Measurements from ENCODE around the gene DACH2. TPM values are rescaled to one million over a fixed set of nuclear protein-coding genes. Genes with fewer than 3 reads are reported as not detected.

DACH2 gene
- total RNA-seq, 2 experiments from 2014 or later, result not detected

- no peak for DNase-seq
- Mint-ChIP-seq H3K9me3 (peaks cover 3% of the 10 kb centered on the region), H3K27ac (no peak overlapping the region), H3K36me3 (ENCODE audit: low read depth) (no peaks in the 10 kb centered on the region), H3K4me3 (no peak overlapping the region), H3K4me1 (no peaks in the 10 kb centered on the region), H3K27me3 (no peaks in the 10 kb centered on the region)
- ChIA-PET POLR2A (no interaction called here), CTCF (no interaction called here)
Observed at GRCh38 chrX:86192827-86193226, 44.6 kb downstream of the DACH2 start.

GRCh38 chrX:86194758-86195157 lies 46.5 kb downstream of the DACH2 start:
- Mint-ChIP-seq H3K4me3 (no peak overlapping the region), H3K4me1 (no peaks in the 10 kb centered on the region), H3K36me3 (ENCODE audit: low read depth) (no peaks in the 10 kb centered on the region), H3K27me3 (no peaks in the 10 kb centered on the region), H3K9me3 (peaks cover 3% of the 10 kb centered on the region), H3K27ac (no peak overlapping the region)
- ChIA-PET POLR2A (no interaction called here), CTCF (no interaction called here)
- DNase-seq, result no peak

DNA sequence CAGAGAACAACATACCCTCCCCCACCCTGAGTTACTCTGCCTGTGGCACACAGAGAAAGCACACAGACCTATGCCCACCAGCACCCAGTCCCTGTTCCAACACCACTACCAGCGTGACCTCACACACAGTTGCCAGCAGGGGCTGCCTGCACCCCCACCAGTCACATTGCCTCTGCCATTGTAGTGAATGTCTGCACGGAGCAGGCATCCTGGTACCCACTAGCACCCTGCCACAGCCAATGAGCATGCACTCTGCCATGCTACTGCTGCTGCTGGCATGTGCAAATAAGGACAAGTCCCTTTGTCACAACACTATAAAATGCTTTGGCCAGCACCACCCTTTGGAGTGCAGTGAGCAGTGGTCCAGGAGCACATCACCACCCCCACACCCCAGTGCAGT lies 47.1 kb downstream of the DACH2 start:
- ChIA-PET CTCF (no interaction called here), POLR2A (no interaction called here)
- no peak overlapping the region for H3K4me3 Mint-ChIP-seq
- DNase-seq, result no peak
- peaks cover 3% of the 10 kb centered on the region for H3K9me3 Mint-ChIP-seq
- no peak overlapping the region for H3K27ac Mint-ChIP-seq
- no peaks in the 10 kb centered on the region for H3K4me1 Mint-ChIP-seq
- H3K27me3 Mint-ChIP-seq, result no peaks in the 10 kb centered on the region
- no peaks in the 10 kb centered on the region for H3K36me3 Mint-ChIP-seq (ENCODE audit: low read depth)

DNA sequence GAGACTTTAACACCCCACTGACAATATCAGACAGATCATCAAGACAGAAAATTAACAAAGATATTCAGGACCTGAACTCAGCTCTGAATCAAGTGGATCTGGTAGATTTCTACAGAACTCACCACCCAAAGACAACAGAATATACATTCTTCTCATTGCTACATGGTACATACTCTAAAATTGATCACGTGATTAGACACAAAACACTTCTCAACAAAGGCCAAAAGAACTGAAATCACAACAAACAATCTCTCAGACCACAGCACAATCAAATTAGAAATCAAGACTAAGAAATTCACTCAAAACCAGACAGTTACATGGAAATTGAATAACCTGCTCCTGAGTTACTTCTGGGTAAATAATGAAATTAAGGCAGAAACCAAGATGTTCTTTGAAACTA lies 49.6 kb downstream of the DACH2 start:
- H3K4me3 Mint-ChIP-seq, result no peak overlapping the region
- H3K27ac Mint-ChIP-seq, result no peak overlapping the region
- DNase-seq, result no peak
- ChIA-PET CTCF (no interaction called here), POLR2A (no interaction called here)
- peaks cover 3% of the 10 kb centered on the region for H3K9me3 Mint-ChIP-seq
- no peaks in the 10 kb centered on the region for H3K4me1 Mint-ChIP-seq
- H3K27me3 Mint-ChIP-seq, result no peaks in the 10 kb centered on the region
- no peaks in the 10 kb centered on the region for H3K36me3 Mint-ChIP-seq (ENCODE audit: low read depth)

GRCh38 chrX:86210772-86211171 lies 62.5 kb downstream of the DACH2 start:
- Mint-ChIP-seq H3K27ac (no peak overlapping the region), H3K36me3 (ENCODE audit: low read depth) (no peaks in the 10 kb centered on the region), H3K9me3 (no peaks in the 10 kb centered on the region), H3K27me3 (no peaks in the 10 kb centered on the region), H3K4me3 (no peak overlapping the region), H3K4me1 (no peaks in the 10 kb centered on the region)
- no peak for DNase-seq
- CTCF ChIA-PET, result no interaction called here
- POLR2A ChIA-PET, result no interaction called here

DNA sequence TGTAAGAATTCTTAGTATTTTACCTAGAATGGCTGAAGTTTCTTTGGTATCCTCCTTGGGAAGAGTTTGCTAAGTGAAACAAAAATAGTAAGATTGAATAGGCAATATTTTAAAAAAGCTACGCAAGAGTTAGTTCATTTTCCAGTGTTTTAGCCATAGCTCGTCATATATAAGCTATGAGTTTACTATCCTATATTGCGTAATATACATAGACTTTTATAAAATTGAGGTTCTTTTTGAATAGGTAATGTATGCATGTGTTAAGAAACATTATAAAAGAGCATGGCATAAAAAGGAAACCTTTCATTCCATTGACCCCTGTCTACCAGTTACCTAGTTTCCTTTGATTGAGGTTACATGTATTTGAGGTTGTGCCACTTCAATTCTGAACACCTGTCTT lies 67.0 kb downstream of the DACH2 start:
- no peaks in the 10 kb centered on the region for H3K27me3 Mint-ChIP-seq
- no peaks in the 10 kb centered on the region for H3K9me3 Mint-ChIP-seq
- H3K4me1 Mint-ChIP-seq, result no peaks in the 10 kb centered on the region
- H3K27ac Mint-ChIP-seq, result no peak overlapping the region
- DNase-seq, result no peak
- H3K36me3 Mint-ChIP-seq (ENCODE audit: low read depth), result no peaks in the 10 kb centered on the region
- POLR2A ChIA-PET, result no interaction called here
- CTCF ChIA-PET, result no interaction called here
- H3K4me3 Mint-ChIP-seq, result no peak overlapping the region

DNA sequence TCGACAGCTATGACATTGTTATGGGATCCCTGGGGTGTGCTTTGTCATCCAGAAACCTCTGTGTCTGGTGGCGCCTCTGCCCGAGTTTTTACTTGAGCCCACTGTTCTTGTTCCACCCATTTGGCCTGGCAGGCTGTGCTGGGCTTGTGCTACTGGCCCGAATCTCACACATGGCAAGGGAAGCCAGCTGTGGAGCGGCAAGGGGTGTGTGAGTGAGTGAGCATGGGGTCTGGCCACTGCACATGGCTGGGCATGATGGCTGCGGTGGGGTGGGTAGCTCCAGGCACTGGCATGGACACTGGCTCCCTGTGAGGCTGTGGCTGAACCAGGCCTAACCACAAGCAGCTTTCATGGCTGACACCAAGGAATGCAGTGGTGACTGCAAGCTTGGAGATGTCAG lies 89.2 kb downstream of the DACH2 start:
- Mint-ChIP-seq H3K9me3 (peaks cover 6% of the 10 kb centered on the region), H3K27me3 (no peaks in the 10 kb centered on the region), H3K4me1 (no peaks in the 10 kb centered on the region), H3K4me3 (no peak overlapping the region), H3K36me3 (ENCODE audit: low read depth) (no peaks in the 10 kb centered on the region), H3K27ac (no peak overlapping the region)
- no peak for DNase-seq
- ChIA-PET POLR2A (no interaction called here), CTCF (no interaction called here)

DNA sequence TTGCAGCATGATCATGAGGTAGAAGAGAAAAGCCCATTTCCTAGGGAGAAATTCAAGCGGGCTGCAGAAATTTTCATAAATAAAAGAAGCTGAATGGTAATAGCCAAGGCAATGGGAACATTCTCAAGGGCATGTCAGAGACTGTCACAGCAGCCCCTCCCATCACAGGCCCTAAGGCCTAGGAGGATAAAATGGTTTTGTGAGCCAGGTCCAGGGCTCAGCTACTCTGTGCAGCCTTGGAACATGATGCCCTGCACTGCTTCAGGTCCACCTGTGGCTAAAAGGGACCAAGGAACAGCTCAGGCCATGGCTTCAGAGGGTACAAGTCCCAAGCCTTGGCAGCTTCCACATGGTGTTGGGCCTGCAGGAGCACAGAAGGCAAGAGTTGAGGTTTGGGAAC lies 93.3 kb downstream of the DACH2 start:
- Mint-ChIP-seq H3K9me3 (peaks cover 6% of the 10 kb centered on the region), H3K27ac (no peak overlapping the region), H3K27me3 (no peaks in the 10 kb centered on the region), H3K4me3 (no peak overlapping the region), H3K4me1 (no peaks in the 10 kb centered on the region), H3K36me3 (ENCODE audit: low read depth) (no peaks in the 10 kb centered on the region)
- no peak for DNase-seq
- ChIA-PET CTCF (no interaction called here), POLR2A (no interaction called here)

GRCh38 chrX:86263526-86263925 lies 115.3 kb downstream of the DACH2 start:
- no peaks in the 10 kb centered on the region for H3K9me3 Mint-ChIP-seq
- no peak for DNase-seq
- ChIA-PET CTCF (no interaction called here), POLR2A (no interaction called here)
- H3K27ac Mint-ChIP-seq, result no peak overlapping the region
- H3K4me3 Mint-ChIP-seq, result no peak overlapping the region
- H3K4me1 Mint-ChIP-seq, result no peaks in the 10 kb centered on the region
- no peaks in the 10 kb centered on the region for H3K36me3 Mint-ChIP-seq (ENCODE audit: low read depth)
- no peaks in the 10 kb centered on the region for H3K27me3 Mint-ChIP-seq

- ChIA-PET POLR2A (no interaction called here), CTCF (no interaction called here)
- no peak for DNase-seq
- H3K4me3 Mint-ChIP-seq, result no peak overlapping the region
- no peak overlapping the region for H3K27ac Mint-ChIP-seq
- H3K36me3 Mint-ChIP-seq (ENCODE audit: low read depth), result no peaks in the 10 kb centered on the region
- no peaks in the 10 kb centered on the region for H3K4me1 Mint-ChIP-seq
- no peaks in the 10 kb centered on the region for H3K9me3 Mint-ChIP-seq
- H3K27me3 Mint-ChIP-seq, result no peaks in the 10 kb centered on the region
Observed at GRCh38 chrX:86295293-86295692, 147.0 kb downstream of the DACH2 start.

DNA sequence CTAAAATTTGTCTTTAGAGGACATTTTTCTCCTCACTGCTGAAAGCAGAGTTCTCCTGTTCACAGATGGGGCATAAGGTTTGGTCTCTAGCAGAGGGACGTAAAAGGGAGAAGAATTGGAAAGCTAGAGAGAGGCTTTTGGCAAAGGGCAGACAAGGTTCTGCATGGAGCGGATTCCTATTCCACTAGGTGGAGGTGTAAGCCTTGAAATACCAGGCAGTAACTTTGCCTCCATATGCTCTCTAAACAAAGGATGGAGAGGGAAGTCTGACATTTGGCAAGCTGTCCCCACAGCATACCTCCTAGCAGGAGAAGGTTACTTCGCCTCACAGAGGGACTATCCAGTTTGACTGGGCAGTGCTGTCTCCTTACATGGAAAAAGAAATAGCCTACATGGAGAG lies 174.7 kb downstream of the DACH2 start:
- ChIA-PET POLR2A (no interaction called here), CTCF (no interaction called here)
- no peak for DNase-seq
- Mint-ChIP-seq H3K9me3 (peaks cover 13% of the 10 kb centered on the region), H3K27me3 (no peaks in the 10 kb centered on the region), H3K4me1 (no peaks in the 10 kb centered on the region), H3K27ac (no peak overlapping the region), H3K36me3 (ENCODE audit: low read depth) (no peaks in the 10 kb centered on the region), H3K4me3 (no peak overlapping the region)

GRCh38 chrX:86329174-86329573 lies 180.9 kb downstream of the DACH2 start:
- ChIA-PET CTCF (no interaction called here), POLR2A (no interaction called here)
- no peak for DNase-seq
- no peaks in the 10 kb centered on the region for H3K27me3 Mint-ChIP-seq
- no peaks in the 10 kb centered on the region for H3K4me1 Mint-ChIP-seq
- H3K9me3 Mint-ChIP-seq, result peaks cover 2% of the 10 kb centered on the region
- H3K4me3 Mint-ChIP-seq, result no peak overlapping the region
- no peak overlapping the region for H3K27ac Mint-ChIP-seq
- H3K36me3 Mint-ChIP-seq (ENCODE audit: low read depth), result no peaks in the 10 kb centered on the region

GRCh38 chrX:86348669-86349068 lies 200.4 kb downstream of the DACH2 start:
- Mint-ChIP-seq H3K9me3 (no peaks in the 10 kb centered on the region), H3K36me3 (ENCODE audit: low read depth) (no peaks in the 10 kb centered on the region), H3K4me1 (no peaks in the 10 kb centered on the region), H3K27ac (no peak overlapping the region), H3K27me3 (no peaks in the 10 kb centered on the region), H3K4me3 (no peak overlapping the region)
- no peak for DNase-seq
- ChIA-PET POLR2A (no interaction called here), CTCF (no interaction called here)

GRCh38 chrX:86349115-86349514 lies 200.9 kb downstream of the DACH2 start:
- H3K27ac Mint-ChIP-seq, result no peak overlapping the region
- no peaks in the 10 kb centered on the region for H3K36me3 Mint-ChIP-seq (ENCODE audit: low read depth)
- no peaks in the 10 kb centered on the region for H3K4me1 Mint-ChIP-seq
- no peaks in the 10 kb centered on the region for H3K27me3 Mint-ChIP-seq
- ChIA-PET POLR2A (no interaction called here), CTCF (no interaction called here)
- no peak for DNase-seq
- H3K9me3 Mint-ChIP-seq, result no peaks in the 10 kb centered on the region
- H3K4me3 Mint-ChIP-seq, result no peak overlapping the region

Measured in activated CD4-positive, alpha-beta T cell treated with anti-CD3 and anti-CD28 coated beads, Interleukin-2, amount 10 ng/mL, durations not matched to agents 7 days and 5 days (primary cell).